Hindlimb muscle (tissue), 1 donor: Measurements from ENCODE around the gene GBF1. TPM values are rescaled to one million over a fixed set of nuclear protein-coding genes. Genes with fewer than 3 reads are reported as not detected.
"Not testable (repeated sequence)": the region's sequence is repeated elsewhere in the genome, so short reads cannot be mapped to it uniquely, and the experiment has no call there.

Source experiments
- DNase-seq: peaks from one replicate; pipeline ENCODE4 v3.0.0-alpha.2; 2013
- polyA plus RNA-seq: library from polyadenylated mRNA; unstranded; fragments of 120-200 nt; gene quantifications from one replicate; pipeline ENCODE4 v1.2.1, GENCODE V29; 2013; ENCODE audit not compliant: insufficient read length

GBF1 gene
- polyA plus RNA-seq, 1 donor: 56.2 TPM

DNA sequence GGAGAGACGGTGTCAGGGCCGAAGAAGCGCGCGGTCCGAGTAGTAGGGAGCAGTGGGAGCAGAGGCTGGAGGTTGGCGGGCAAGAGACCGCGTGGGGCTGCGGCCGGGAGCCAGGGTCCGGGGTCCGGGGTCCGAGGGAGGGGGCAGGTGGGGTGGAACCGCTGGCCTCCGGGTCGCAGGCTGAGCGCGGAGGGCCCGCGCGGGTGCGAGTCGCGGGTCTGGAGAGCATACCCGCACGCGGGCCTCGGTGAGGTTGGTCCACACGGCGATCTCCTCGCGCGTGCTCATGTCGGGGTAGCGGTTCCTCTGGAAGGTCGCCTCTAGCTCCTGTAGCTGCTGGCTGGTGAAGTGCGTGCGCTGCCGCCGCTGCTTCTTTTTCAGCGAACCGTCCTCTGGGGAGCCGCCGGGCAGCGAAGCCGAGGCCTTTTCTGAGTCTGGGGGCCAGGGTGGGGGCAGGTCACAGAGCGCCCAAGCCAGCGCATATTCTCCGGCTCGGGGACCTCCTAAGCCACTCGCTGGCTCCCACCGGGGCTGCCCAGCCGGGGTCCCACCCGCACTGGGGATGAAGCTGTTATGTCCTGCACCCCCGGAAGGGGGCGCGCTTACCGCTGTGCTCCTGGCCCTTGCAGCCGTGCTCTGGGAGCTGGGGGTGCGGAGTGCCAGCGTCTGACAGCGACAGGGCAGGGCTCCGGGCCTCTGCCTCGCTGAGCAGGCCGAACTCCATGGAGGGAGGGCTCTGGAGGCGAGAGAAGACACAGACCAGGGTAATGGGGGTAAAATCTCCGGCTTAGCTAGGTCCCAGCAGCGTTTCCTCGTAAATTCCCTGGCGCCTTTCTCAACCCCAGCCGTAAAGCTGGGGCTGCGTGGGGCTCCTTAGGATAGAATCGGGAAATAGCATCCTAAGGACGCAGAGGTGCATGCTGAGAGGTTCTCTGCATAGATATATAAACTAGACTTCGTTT lies 13.7 kb upstream of the GBF1 start:
- DNase-seq: no peak

GRCh38 chr10:102233997-102234396 lies 11.3 kb upstream of the GBF1 start:
- DNase-seq: no peak

DNA sequence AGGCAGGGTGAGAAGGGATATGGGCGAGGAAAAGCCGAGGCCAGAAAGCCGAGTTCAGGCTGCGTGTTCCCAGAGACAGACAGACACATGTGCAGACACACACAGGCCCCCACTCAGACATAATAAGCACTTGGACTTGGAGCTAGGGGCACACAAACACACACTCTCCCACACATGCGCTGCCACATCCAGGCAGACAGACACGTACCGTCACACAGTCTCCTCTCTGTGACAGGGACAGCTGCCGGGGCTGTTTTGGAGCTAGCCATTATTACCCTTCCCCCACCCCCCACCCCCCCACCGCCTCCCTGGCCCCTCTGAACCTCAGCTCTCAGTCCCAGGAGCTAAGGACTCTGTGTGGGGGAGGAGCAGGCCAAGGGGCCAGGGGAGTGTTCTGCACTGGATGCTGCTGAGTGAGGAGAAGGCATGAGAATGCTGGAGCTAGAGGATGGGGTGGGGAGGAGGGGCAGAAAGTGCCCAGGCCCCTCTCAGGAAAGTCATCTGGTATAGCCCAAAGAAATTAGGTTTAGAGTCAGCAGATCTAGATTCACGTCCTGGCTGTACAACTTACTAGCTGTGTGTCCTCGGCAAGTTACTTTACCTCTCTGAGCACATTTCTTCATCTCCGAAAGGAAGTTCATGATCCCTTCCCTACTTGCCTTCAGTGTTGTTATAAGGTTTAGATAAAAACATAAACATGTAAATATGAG lies 10.3 kb upstream of the GBF1 start:
- DNase-seq: no peak

- DNase-seq: no peak
These were observed 9.8 kb upstream of the GBF1 start for GRCh38 chr10:102235598-102235920.

GRCh38 chr10:102236006-102236405 lies 9.3 kb upstream of the GBF1 start:
- no peak for DNase-seq

DNA sequence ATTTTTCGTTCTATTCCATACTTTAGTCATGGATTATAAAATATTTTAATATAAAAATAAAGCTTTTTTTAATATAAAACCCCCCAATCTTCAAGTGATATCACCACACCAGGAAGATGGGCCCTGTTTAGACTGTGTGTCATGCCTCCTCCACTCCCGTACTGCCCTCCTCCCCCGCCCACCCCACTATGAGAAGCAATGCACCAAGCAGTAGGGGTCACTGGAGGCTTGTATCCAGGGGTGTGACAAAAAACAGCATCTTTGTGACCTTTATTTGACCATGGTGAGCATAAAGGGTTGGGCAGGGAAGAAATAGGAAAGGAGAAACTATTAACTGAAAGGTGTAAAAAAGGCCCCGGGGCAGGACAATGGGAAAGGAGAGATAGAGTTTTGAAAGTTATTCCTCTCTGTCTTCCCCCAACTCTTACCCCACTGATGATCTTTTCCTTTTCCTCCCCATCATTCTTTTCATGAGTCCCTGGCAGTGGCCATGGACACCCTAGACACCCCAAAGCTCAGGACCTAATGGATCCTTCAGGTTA lies 7.5 kb upstream of the GBF1 start:
- DNase-seq: no peak

GRCh38 chr10:102240467-102241031 lies 4.8 kb upstream of the GBF1 start:
- DNase-seq: no peak

DNA sequence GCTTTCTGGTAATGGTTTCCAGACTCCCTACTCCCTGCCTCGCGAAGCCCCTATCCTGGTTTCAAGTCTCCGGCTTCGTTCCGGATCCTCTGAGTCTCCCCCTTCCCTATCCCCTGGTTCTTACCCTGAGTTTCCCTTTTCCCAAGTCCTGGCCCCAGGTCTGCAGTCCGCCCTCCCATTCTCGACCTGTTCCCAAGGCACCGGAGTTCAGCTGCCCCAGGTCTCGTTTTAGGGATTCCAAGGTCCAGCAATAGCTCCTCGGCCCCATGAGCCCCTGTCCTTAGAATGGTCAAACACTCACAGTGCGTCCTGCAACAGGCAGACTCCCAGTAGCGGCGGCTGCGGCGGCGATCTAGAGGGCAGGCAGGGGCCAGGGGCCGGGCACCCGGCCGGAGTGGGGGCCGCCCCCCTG lies 4.3 kb upstream of the GBF1 start:
- no peak for DNase-seq

DNA sequence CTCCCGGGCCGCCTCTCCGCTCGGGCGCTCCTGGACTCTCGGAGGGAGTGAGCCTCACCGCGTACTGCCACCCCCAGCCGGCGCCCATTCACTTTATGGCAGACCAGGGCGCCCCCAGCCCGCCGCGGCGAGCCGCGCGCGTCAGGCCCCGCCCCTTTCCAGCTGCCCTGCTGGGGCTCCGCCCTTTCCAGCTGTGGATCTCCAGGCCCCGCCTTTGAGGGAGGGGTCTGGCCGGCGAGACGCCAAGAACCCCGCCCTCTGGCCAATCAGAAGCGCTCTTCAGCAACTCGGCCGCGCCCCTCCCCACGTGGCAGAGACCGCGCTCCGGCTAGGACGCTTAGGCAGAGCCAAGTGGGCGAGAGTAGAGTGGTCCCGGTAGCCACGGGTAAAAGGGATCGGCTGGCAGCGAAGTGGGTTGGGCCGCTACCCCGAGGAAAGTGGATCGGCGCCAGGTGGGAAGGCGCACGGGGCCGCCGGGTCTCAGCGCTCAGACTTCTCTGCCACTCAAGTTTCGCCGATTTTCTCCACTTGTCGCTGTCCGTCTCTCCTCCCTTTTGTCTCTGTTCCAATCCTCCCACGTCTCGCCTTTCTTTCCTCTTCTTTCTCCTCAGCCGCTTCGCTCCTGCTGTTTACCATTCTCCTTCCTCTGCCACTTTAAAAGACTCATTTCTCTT lies 3.8 kb upstream of the GBF1 start, which contains the start of gene PITX3:
Gene PITX3 (minus strand): TSS at position 69 of the 674 bp plus-strand sequence. CDS start 9,432 bp downstream, outside the sequence.
- peak; percentile 98 for DNase-seq

- no peak for DNase-seq
These were observed 3.2 kb upstream of the GBF1 start for GRCh38 chr10:102242118-102242485.

GRCh38 chr10:102243309-102243708 lies 2.0 kb upstream of the GBF1 start:
- DNase-seq: no peak

GRCh38 chr10:102245932-102246251 lies 560 bp downstream of the GBF1 start:
- no peak for DNase-seq

- no peak for DNase-seq
These were observed 929 bp downstream of the GBF1 start for GRCh38 chr10:102246261-102246660.

DNA sequence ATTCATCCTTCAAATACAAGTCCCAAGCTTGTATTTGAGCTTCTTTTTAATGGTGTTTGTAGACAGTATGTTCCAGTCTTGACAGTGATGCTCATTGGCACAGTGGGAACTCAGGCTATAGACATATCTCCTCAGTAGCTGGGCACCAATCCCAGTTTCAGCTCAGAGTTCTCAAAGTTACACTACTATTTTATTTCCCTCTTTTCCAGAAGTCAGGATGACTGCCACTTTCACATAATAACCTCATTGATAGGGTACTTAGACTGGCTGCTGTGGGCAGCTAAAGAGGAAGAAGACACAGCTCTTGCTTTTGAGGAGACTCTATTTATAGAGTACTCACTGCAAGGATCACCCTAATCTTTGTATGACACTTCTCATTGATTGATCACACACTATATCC lies 2.4 kb downstream of the GBF1 start:
- no peak for DNase-seq

DNA sequence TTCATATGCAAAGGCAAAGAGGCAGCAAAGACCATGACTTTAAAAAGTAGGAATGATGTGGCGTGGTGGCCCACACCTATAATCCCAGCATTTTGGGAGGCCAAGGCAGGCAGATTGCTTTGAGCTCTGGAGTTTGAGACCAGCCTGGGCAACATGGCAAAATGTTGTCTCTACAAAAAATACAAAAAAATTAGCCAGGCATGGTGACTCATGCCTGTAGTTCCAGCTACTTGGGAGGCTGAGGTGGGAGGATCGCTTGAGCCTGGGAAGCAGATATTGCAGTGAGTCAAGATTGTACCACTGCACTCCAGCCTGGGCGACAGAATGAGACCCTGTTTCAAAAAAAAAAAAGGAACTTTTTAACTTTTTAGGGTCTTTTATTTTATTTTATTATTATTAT lies 7.2 kb downstream of the GBF1 start:
- not testable (repeated sequence) for DNase-seq

DNA sequence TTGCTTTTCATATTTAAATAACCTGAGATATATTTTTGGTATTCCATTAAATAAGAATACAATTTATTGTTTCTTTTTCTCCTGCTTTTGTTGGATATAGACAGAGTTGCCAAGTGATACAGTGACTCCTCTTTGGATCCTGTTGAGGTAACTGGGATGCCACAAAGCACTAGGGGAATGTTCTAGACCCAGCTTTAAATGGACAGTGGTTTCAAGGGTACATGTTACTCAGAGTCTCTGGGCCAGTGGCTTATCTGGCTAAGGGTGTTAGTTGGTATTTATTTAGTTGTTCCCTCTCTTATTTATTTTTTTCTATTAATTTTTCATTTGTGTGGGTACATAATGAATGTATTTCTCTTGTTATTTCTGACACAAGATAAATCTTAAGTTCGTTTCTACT lies 9.1 kb downstream of the GBF1 start:
- no peak for DNase-seq

DNA sequence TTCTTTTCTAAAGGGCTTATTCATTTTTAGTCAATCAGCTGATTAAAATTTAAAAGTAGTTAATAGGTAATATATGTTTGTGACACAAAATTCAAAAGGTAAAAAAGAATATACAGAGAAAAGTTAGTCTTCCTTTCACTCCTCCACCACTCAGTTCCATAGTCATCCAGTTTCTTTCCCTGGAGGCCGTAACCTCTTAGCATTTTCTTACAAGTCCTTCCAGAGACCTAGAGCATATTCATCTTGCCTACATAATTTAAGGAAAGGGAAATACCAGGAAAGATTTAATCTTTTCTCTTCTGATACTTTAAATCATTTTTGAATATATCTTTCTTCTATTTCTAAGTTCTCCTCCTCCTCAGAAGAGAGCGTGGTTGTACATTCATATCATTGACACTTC lies 10.1 kb downstream of the GBF1 start:
- DNase-seq: no peak

DNA sequence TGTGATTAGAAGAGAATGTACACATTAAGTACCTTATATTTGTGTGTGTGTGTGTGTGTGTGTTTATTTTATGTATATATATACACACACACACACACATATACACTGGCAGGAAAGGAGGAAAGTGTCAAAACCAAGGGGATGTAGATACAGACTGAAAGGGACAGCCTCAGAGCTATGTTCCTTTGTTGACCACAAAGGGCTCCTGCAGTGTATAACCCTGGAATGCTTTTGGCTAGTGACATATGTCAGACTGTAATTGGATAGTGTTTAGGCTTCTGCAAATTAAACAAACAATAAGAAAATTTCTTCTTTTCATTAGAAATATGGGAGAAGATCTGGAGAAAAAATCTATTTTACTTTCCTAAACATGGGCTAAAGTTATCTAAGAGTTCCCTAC lies 15.9 kb downstream of the GBF1 start:
- DNase-seq: no peak

DNA sequence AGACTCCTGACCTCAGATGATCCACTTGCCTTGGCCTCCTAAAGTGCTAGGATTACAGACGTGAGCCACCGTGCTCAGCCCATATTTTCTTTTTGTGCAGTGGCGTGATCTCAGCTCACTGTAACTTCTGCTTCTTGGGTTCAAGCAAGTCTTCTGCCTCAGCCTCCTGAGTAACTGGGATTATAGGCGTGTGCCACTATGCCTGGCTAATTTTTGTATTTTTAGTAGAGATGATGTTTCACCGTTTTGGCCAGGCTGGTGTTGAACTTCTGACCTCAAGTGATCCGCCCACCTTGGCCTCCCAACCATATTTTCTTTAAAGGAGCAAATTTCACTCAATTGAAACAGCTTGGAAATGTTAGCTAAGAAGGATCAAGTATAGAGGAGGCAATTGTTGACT lies 16.5 kb downstream of the GBF1 start:
- no peak for DNase-seq

DNA sequence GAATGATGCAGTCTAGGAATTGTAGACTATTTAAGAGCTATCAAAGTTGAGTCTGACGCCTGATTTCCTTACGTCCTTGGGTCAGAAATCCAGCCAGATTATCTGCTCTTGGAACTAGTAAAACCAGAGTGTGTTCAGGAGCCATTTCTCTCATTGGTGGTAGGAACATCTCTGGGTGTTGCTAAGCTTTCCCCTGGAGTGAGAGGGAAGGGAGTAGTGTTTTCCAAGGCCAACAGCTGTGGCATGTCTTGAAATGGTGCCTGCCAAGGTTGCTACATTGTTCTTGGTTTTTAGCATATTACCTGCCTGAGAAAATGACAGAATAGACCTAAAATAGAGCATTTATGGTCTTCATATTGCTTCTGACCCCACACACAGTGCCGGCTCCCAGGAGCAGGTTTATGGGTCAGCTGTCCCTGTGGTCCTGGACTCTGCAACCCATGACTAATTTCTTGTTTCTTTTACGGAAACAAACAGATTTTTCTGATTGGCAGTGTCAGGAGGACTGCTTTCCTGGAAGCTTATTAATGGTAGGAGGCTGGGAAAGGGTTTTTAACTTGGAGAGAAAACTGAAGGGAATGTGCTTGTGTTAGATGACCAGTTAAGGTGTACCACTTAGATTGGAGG lies 17.5 kb downstream of the GBF1 start:
- DNase-seq: no peak

- no peak for DNase-seq
These were observed 19.0 kb downstream of the GBF1 start for GRCh38 chr10:102264371-102264770.

DNA sequence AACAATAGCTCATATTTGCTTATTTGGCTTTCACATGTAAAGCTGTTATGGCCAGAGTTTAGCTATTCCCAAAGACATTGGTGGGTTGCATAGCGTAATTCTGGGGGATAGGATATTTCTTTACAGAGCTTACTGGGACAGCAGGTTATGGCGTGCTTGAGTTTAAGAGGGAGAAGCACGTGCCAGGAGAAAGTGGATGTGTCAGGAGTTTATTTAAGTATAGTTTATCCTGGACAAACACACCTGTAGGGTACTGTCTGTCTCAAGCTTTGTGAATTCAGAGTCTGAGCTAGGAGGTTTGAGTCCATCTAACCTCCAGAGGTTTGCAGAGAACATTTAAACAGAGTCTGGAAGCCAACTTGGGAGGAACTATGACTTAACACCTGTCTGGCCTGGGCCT lies 21.3 kb downstream of the GBF1 start:
- no peak for DNase-seq
